Measurements from ENCODE around the gene SNAP91. TPM values are rescaled to one million over a fixed set of nuclear protein-coding genes. Genes with fewer than 3 reads are reported as not detected.

Gene SNAP91
- total RNA-seq, 1 experiment from 2014 or later = 1.3 TPM

DNA sequence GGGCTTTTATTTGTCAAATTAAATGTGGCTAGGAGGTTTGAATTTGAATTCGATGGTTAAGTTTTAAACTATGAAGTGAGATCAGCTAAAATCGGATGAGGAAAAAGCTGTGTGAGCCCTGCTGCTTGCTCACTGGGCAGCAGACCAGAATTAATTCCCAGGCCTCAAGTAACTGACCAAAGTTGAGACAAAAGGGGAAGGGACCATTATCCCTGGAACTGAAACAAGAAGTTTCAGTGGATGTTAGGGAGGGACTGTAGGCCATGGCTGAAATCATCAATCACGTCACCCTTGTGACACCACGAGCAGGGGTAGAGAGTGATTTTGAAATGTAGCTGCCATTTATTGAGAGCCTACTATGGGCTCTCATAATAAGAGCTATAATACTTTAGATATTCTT lies 203.5 kb downstream of the SNAP91 start:
- H3K4me1 ChIP-seq (ENCODE audit: insufficient read depth, low read length) = no peaks in the 10 kb centered on the region
- no peak overlapping the region for H3K4ac ChIP-seq (ENCODE audit: low read depth, low read length)
- no peak overlapping the region for H3K18ac ChIP-seq (ENCODE audit: insufficient read length, low read depth, low read length)
- TF ChIP-seq, protein P1, sequence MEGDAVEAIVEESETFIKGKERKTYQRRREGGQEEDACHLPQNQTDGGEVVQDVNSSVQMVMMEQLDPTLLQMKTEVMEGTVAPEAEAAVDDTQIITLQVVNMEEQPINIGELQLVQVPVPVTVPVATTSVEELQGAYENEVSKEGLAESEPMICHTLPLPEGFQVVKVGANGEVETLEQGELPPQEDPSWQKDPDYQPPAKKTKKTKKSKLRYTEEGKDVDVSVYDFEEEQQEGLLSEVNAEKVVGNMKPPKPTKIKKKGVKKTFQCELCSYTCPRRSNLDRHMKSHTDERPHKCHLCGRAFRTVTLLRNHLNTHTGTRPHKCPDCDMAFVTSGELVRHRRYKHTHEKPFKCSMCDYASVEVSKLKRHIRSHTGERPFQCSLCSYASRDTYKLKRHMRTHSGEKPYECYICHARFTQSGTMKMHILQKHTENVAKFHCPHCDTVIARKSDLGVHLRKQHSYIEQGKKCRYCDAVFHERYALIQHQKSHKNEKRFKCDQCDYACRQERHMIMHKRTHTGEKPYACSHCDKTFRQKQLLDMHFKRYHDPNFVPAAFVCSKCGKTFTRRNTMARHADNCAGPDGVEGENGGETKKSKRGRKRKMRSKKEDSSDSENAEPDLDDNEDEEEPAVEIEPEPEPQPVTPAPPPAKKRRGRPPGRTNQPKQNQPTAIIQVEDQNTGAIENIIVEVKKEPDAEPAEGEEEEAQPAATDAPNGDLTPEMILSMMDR (conservative IDR thresholded peaks at IDR 0.05) = no peak
- Mint-ChIP-seq H3K27ac (no peak overlapping the region), H3K27me3 (ENCODE audit: low read depth) (no peaks in the 10 kb centered on the region), H3K4me3 (no peak overlapping the region), H3K36me3 (ENCODE audit: insufficient read depth in 1 of 3, low read depth in 3 of 3) (no peaks in the 10 kb centered on the region), H3K4me1 (no peaks in the 10 kb centered on the region), H3K9me3 (no peaks in the 10 kb centered on the region)
- no peak overlapping the region for H3K14ac ChIP-seq (ENCODE audit: insufficient read depth, low read length)
- WGBS (ENCODE audit: extremely low coverage, insufficient read length, low lambda C conversion rate) = 100% methylated on average over 1 of the region's 4 CpGs
- no peak overlapping the region for H2BK120ac ChIP-seq (ENCODE audit: low read depth, low read length, poor library complexity, severe bottlenecking)
- H2BK20ac ChIP-seq (ENCODE audit: low read depth, low read length, poor library complexity, severe bottlenecking) = no peak overlapping the region
- H3K4me2 ChIP-seq (ENCODE audit: insufficient read depth, insufficient read length, low read length) = no peak overlapping the region
- H2AK5ac ChIP-seq (ENCODE audit: insufficient read length, low read length) = no peak overlapping the region
- H2BK15ac ChIP-seq (ENCODE audit: low read depth, low read length) = no peak overlapping the region
- no peak overlapping the region for H3K56ac ChIP-seq (ENCODE audit: insufficient read length, low read depth, low read length)
- no peaks in the 10 kb centered on the region for H3K23me2 ChIP-seq (ENCODE audit: insufficient read length, low read depth, low read length, poor library complexity, severe bottlenecking)
- no peak overlapping the region for H3K9ac ChIP-seq (ENCODE audit: extremely low read depth, insufficient read length, low read length)
- no peak overlapping the region for H3K23ac ChIP-seq (ENCODE audit: insufficient read length, low read depth, low read length)
- no peaks in the 10 kb centered on the region for H3K9me3 ChIP-seq (ENCODE audit: control insufficient read depth, low read depth, low read length)
- DNase-seq = no peak
- H4K8ac ChIP-seq (replicated peaks; ENCODE audit: insufficient read length, low read depth, low read length) = no peak overlapping the region
- H3K79me1 ChIP-seq (ENCODE audit: insufficient read depth, low read depth, low read length, poor library complexity, severe bottlenecking) = no peaks in the 10 kb centered on the region
- no peaks in the 10 kb centered on the region for H3K79me2 ChIP-seq (ENCODE audit: insufficient read depth, low read length)
- no peaks in the 10 kb centered on the region for H3K27me3 ChIP-seq (ENCODE audit: insufficient read depth, low read length)
- no peaks in the 10 kb centered on the region for H4K20me1 ChIP-seq (ENCODE audit: control insufficient read depth, insufficient read depth, insufficient read length)
- H2AFZ ChIP-seq (ENCODE audit: low read length) = no peak overlapping the region
- no peak overlapping the region for H2BK12ac ChIP-seq (ENCODE audit: insufficient read length, low read depth, low read length)
- H3T11ph ChIP-seq (ENCODE audit: low read length) = no peak overlapping the region
- no peak overlapping the region for H4K5ac ChIP-seq (ENCODE audit: insufficient read length, low read depth, low read length)
- H3K27ac ChIP-seq (ENCODE audit: insufficient read length, low read depth, low read length) = no peak overlapping the region
- H4K91ac ChIP-seq (ENCODE audit: insufficient read length, low read depth, low read length) = no peak overlapping the region
- no peak overlapping the region for H2BK5ac ChIP-seq (ENCODE audit: insufficient read length, low read length)

Other genes starting within 250 kb of the SNAP91 start
- 1.4 and 1.7 TPM in 2 replicates for gene PRSS35, start 196.6 kb downstream of the SNAP91 start, total RNA-seq (2021)
- 0.90 TPM in 2 replicates for gene RIPPLY2, start 144.3 kb upstream of the SNAP91 start, total RNA-seq (2021)
- 16.7 and 17.5 TPM in 2 replicates for gene CYB5R4, start 150.6 kb upstream of the SNAP91 start, total RNA-seq (2021)